Smooth muscle cell (in vitro differentiated cells): ENCODE results near the gene RHBDF2. TPM values are rescaled to one million over a fixed set of nuclear protein-coding genes. Genes with fewer than 3 reads are reported as not detected.
"Not testable (repeated sequence)": the region's sequence is repeated elsewhere in the genome, so short reads cannot be mapped to it uniquely, and the experiment has no call there.

Experiments used
- DNase-seq: peaks from one replicate; lab custom pipeline; 2025; ENCODE audit not compliant: unreplicated experiment; lab: John Stamatoyannopoulos, UW
- H2AFZ ChIP-seq: fragments of 200-600 bp; sonication (generic); 2 replicates; pipeline ENCODE4 v1.6.0; 2016; ENCODE audit warnings: antibody characterized with exemption, low read depth, mild to moderate bottlenecking
- H3F3A ChIP-seq: fragments of 200-600 bp; sonication (generic); 2 replicates; pipeline ENCODE4 v1.6.0; 2017; ENCODE audit warnings: antibody characterized with exemption, low read depth
- H3K27ac ChIP-seq: fragments of 200-600 bp; sonication (generic); 2 replicates; pipeline ENCODE4 v1.5.1; 2016; ENCODE audit warnings: low read depth, mild to moderate bottlenecking
- H3K27me3 ChIP-seq: fragments of 200-600 bp; sonication (generic); 2 replicates; pipeline ENCODE4 v1.6.1; 2016; ENCODE audit warnings: low read depth, mild to moderate bottlenecking
- H3K36me3 ChIP-seq: fragments of 200-600 bp; sonication (generic); 2 replicates; pipeline ENCODE4 v1.5.1; 2016; ENCODE audit warnings: low read depth
- H3K4me1 ChIP-seq: fragments of 200-600 bp; sonication (generic); 2 replicates; pipeline ENCODE4 v1.5.1; 2016; ENCODE audit warnings: low read depth
- H3K4me2 ChIP-seq: fragments of 200-600 bp; sonication (generic); 2 replicates; pipeline ENCODE4 v1.6.0; 2016; ENCODE audit warnings: mild to moderate bottlenecking
- H3K4me3 ChIP-seq: fragments of 200-600 bp; sonication (generic); 2 replicates; pipeline ENCODE4 v1.5.1; 2016; ENCODE audit warnings: mild to moderate bottlenecking
- H3K79me2 ChIP-seq: fragments of 200-600 bp; sonication (generic); 2 replicates; pipeline ENCODE4 v1.6.0; 2016; ENCODE audit warnings: low read depth, mild to moderate bottlenecking
- H3K9ac ChIP-seq: fragments of 200-600 bp; sonication (generic); 2 replicates; pipeline ENCODE4 v1.6.0; 2016; ENCODE audit warnings: low read depth
- H3K9me3 ChIP-seq: fragments of 200-600 bp; sonication (generic); replicated peaks from 2 replicates; pipeline ENCODE4 v1.5.1; 2016; ENCODE audit warnings: low read depth
- H4K20me1 ChIP-seq: fragments of 200-600 bp; sonication (generic); 2 replicates; pipeline ENCODE4 v1.6.0; 2016; ENCODE audit warnings: low read depth
- WGBS: methylation state at CpG from one replicate; pipeline ENCODE4 v1.1.7; 2016; ENCODE audit warnings: low lambda C conversion rate; 5-methylcytosine and 5-hydroxymethylcytosine counted together
- polyA plus RNA-seq: library from polyadenylated mRNA; unstranded; fragments of >200 nt; fragmentation: Nextera tagmentation; extraction: Ambion mirVana; gene quantifications from 2 replicates; pipeline ENCODE4 v1.2.1, GENCODE V29; 2016
- total RNA-seq: library from RNA; depleted of rRNA; stranded (reverse); fragments of >200 nt; gene quantifications from 2 replicates; pipeline ENCODE4 v1.2.3, GENCODE V29; 2014
- TF ChIP-seq, protein P1 (sequence below): fragments of 200-600 bp; sonication (generic); IDR thresholded peaks from 2 replicates; pipeline ENCODE4 v1.5.1; 2017; ENCODE audit warnings: borderline replicate concordance, mild to moderate bottlenecking, antibody characterized with exemption; ENCODE audit not compliant: insufficient read depth, poor library complexity, severe bottlenecking

Gene RHBDF2
- total and polyA plus RNA-seq, 2 experiments from 2014 or later: 12.2 to 20.5 TPM

DNA sequence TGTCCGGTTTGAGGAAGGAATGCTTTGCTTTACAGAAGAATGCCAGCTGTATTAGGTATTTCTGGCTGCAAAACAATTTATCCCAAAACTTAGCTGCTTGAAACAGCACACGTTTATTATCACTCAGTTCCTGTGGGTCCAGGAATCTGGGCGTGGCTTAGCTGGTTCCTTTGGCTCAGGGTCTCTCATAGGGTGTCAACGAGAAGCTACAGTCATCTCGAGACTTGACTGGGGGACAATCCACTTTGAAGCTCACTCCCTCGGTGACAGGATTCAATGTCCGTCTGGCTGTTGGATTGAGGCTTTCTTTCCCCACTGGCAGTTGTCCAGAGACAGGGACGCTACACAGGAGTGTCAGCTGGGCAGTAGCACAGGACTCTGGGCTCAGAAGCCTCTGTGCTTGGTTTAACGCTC, 9.6 kb upstream of the RHBDF2 start:
- no peak overlapping the region for H3K27ac ChIP-seq
- H3K4me2 ChIP-seq: no peak overlapping the region
- no peaks in the 10 kb centered on the region for H3F3A ChIP-seq
- no peak overlapping the region for H3K4me3 ChIP-seq
- 47% methylated on average over 9 of the region's 9 CpGs for WGBS
- DNase-seq: no peak
- no peaks in the 10 kb centered on the region for H3K4me1 ChIP-seq
- no peak overlapping the region for H2AFZ ChIP-seq
- H3K27me3 ChIP-seq: peaks cover 11% of the 10 kb centered on the region
- H3K9me3 ChIP-seq: no peaks in the 10 kb centered on the region
- H4K20me1 ChIP-seq: no peaks in the 10 kb centered on the region
- H3K9ac ChIP-seq: no peak overlapping the region
- no peaks in the 10 kb centered on the region for H3K36me3 ChIP-seq
- H3K79me2 ChIP-seq: no peaks in the 10 kb centered on the region
- TF ChIP-seq, protein P1, sequence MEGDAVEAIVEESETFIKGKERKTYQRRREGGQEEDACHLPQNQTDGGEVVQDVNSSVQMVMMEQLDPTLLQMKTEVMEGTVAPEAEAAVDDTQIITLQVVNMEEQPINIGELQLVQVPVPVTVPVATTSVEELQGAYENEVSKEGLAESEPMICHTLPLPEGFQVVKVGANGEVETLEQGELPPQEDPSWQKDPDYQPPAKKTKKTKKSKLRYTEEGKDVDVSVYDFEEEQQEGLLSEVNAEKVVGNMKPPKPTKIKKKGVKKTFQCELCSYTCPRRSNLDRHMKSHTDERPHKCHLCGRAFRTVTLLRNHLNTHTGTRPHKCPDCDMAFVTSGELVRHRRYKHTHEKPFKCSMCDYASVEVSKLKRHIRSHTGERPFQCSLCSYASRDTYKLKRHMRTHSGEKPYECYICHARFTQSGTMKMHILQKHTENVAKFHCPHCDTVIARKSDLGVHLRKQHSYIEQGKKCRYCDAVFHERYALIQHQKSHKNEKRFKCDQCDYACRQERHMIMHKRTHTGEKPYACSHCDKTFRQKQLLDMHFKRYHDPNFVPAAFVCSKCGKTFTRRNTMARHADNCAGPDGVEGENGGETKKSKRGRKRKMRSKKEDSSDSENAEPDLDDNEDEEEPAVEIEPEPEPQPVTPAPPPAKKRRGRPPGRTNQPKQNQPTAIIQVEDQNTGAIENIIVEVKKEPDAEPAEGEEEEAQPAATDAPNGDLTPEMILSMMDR: no peak

- DNase-seq, H3K4me2 ChIP-seq, H2AFZ ChIP-seq, H3K4me3 ChIP-seq, H3K4me1 ChIP-seq, H4K20me1 ChIP-seq, H3K9me3 ChIP-seq, H3F3A ChIP-seq, H3K9ac ChIP-seq, H3K27ac ChIP-seq, H3K79me2 ChIP-seq, H3K36me3 ChIP-seq: not testable (repeated sequence)
- peaks cover 11% of the 10 kb centered on the region for H3K27me3 ChIP-seq
- 85% methylated on average over 14 of the region's 14 CpGs for WGBS
Observed at GRCh38 chr17:76508472-76509063, 7.3 kb upstream of the RHBDF2 start.

DNA sequence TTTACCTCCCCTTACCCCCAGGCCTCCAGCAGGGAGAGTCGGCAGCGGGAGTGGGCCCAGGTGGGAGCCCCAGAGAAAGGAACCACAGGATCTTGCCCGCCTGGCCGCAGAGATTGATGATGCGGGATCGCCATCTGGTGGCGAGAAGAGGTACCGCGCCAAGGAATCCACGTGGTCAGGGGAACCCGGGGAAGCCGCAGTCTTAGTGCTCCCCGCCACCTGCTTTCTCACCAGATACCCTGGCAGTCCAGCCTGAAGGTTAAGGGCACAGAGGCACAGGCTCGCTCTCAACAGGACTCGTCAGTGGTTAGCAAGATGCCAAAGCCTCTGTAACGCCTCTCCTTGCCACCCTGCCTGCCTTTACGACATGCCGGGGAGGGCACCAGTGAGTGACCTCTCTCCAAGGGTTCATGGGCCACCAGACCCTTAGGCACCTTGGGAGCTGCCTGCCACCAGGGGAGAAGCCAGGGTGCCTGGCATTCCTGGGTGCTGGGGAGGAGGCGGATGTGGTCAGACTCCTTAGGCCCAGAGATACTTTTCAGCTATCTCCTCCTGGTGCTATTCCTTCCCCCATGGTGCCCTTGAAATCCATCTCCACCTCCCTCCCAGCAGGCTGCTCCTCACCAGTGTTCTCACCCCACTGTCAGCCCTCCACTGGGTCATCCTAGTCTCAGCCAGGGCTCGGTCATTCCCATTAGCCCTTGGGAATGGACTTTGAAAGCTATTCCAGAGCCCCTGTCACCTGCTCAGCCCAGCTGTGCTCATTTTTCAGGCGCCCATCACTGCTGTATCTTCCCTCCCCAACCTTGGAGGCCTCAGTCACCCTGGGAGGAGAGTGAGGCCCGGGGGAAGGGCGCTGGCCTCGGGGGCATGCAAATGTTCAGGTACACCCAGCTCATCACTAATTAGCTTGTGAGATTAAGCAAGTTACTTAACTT, 5.5 kb upstream of the RHBDF2 start:
- Histone ChIP-seq H3K27me3 (peaks cover 11% of the 10 kb centered on the region), H4K20me1 (no peaks in the 10 kb centered on the region), H3K79me2 (no peaks in the 10 kb centered on the region), H3K4me1 (no peaks in the 10 kb centered on the region), H3K9ac (no peak overlapping the region), H3K9me3 (no peaks in the 10 kb centered on the region), H3F3A (no peaks in the 10 kb centered on the region), H3K36me3 (no peaks in the 10 kb centered on the region), H3K27ac (no peak overlapping the region), H2AFZ (no peak overlapping the region), H3K4me3 (no peak overlapping the region), H3K4me2 (no peak overlapping the region)
- peak; percentile 60 for DNase-seq
- TF ChIP-seq, protein P1: peak; percentile 87
- WGBS: 32% methylated on average over 21 of the region's 24 CpGs

DNA sequence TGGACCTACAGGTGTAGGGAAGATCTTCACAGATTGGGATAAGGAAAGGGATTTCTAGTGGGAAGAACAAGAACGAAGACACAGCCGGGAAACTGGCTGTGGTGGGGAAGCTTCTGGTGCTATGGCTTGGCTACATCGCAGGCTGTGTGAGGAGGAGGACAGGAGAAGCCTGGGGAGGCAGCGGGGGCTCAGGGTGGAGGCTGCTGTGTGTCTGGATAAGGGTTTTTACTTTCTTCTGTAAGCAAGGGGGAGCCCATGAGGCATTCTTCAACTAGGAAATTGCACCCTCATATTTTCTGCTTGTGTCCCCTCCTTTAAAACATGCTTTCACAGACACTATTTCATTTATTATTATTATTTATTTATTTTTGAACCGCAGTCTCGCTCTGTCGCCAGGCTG, 2.9 kb upstream of the RHBDF2 start:
- no peaks in the 10 kb centered on the region for H3F3A ChIP-seq

More for the DNA sequence above, 2.9 kb upstream of the RHBDF2 start:
- TF ChIP-seq, protein P1: no peak
- no peak overlapping the region for H3K27ac ChIP-seq
- no peaks in the 10 kb centered on the region for H3K9me3 ChIP-seq
- peaks cover 4% of the 10 kb centered on the region for H4K20me1 ChIP-seq
- peaks cover 16% of the 10 kb centered on the region for H3K4me1 ChIP-seq
- no peak overlapping the region for H3K9ac ChIP-seq
- H2AFZ ChIP-seq: no peak overlapping the region
- H3K36me3 ChIP-seq: no peaks in the 10 kb centered on the region
- WGBS: 73% methylated on average over 7 of the region's 7 CpGs
- DNase-seq: no peak
- no peak overlapping the region for H3K4me2 ChIP-seq
- H3K27me3 ChIP-seq: peaks cover 11% of the 10 kb centered on the region
- no peak overlapping the region for H3K4me3 ChIP-seq
- no peaks in the 10 kb centered on the region for H3K79me2 ChIP-seq
